GM12878 (cell line): ENCODE measurements around the gene TFF2.

ENCODE experiments used
- CTCF ChIP-seq, 3 experiments: IDR thresholded peaks in 2 of 3; conservative IDR thresholded peaks in 1 of 3; 2 replicates each; pipeline ENCODE4 v1.5.1; 2011; ENCODE audit warnings: low read depth in 3 of 3, low read length in 3 of 3, mild to moderate bottlenecking in 3 of 3, control low read depth in 2 of 3, moderate library complexity in 2 of 3, inconsistent platforms in 1 of 3, mixed read lengths in 1 of 3; ENCODE audit not compliant: control insufficient read depth in 2 of 3, insufficient read depth in 1 of 3; ENCODE audit errors: extremely low read depth in 1 of 3
- E2F8 ChIP-seq: fragments of 450-650 bp; IDR thresholded peaks from 2 replicates; pipeline ENCODE4 v1.6.1; 2018; ENCODE audit warnings: mild to moderate bottlenecking, low read depth, moderate library complexity; ENCODE audit not compliant: partially characterized antibody
- EP300 ChIP-seq, 2 experiments: fragments of 150-350 bp in 1 of 2; IDR thresholded peaks; 2 replicates each; pipeline ENCODE4 v1.6.1; 2011 to 2012; ENCODE audit warnings: low read depth in 2 of 2, low read length in 2 of 2, borderline replicate concordance in 1 of 2, improper control_type of control experiment in 1 of 2, inconsistent platforms in 1 of 2; ENCODE audit not compliant: control insufficient read depth in 1 of 2
- HDAC2 ChIP-seq: fragments of 200-600 bp; sonication (generic); IDR thresholded peaks from 2 replicates; pipeline ENCODE4 v1.6.1; 2017
- NFIC ChIP-seq: IDR thresholded peaks from 2 replicates; pipeline ENCODE4 v1.6.1; 2012; ENCODE audit warnings: low read depth, mild to moderate bottlenecking, inconsistent platforms, low read length, moderate library complexity
- REST ChIP-seq: IDR thresholded peaks from 2 replicates; pipeline ENCODE4 v1.6.1; 2012; ENCODE audit warnings: mild to moderate bottlenecking, low read depth, low read length
- SUZ12 ChIP-seq: fragments of 200-600 bp; sonication (generic); IDR thresholded peaks from one replicate; pipeline ENCODE4 v1.6.1; 2018; ENCODE audit warnings: antibody characterized with exemption, mild to moderate bottlenecking; ENCODE audit not compliant: unreplicated experiment
- TAF1 ChIP-seq: IDR thresholded peaks from 2 replicates; pipeline ENCODE4 v1.6.1; 2011; ENCODE audit warnings: mild to moderate bottlenecking, low read depth, low read length, borderline replicate concordance
- YY1 ChIP-seq: IDR thresholded peaks from 2 replicates; pipeline ENCODE4 v1.6.1; 2011; ENCODE audit warnings: low read depth, mild to moderate bottlenecking, low read length

GRCh38 chr21:42336054-42336453 lies 14.7 kb downstream of the TFF2 start:
- TF ChIP-seq CTCF (IDR thresholded peaks at IDR 0.05 in 2 of 3, conservative IDR thresholded peaks at IDR 0.05 in 1 of 3; ENCODE audit: control insufficient read depth in 2 of 3, extremely low read depth in 1 of 3, insufficient read depth in 1 of 3, low read depth in 3 of 3, low read length in 3 of 3) = no peak
- TF ChIP-seq YY1 = no peak
- TF ChIP-seq EP300 (IDR thresholded peaks at IDR 0.05; ENCODE audit: borderline replicate concordance in 1 of 2, control insufficient read depth in 1 of 2, low read depth in 2 of 2, low read length in 2 of 2) = no peak
- TF ChIP-seq TAF1 = no peak
- TF ChIP-seq E2F8 = no peak
- TF ChIP-seq SUZ12 = no peak
- no peak for TF ChIP-seq REST
- TF ChIP-seq NFIC = no peak
- TF ChIP-seq HDAC2 = no peak
